ENCODE results near the gene PDZRN4. TPM values are rescaled to one million over a fixed set of nuclear protein-coding genes. Genes with fewer than 3 reads are reported as not detected.

The PDZRN4 gene
- total and polyA plus RNA-seq, 2 experiments from 2014 or later, result 0.90 TPM; not detected in 1

DNA sequence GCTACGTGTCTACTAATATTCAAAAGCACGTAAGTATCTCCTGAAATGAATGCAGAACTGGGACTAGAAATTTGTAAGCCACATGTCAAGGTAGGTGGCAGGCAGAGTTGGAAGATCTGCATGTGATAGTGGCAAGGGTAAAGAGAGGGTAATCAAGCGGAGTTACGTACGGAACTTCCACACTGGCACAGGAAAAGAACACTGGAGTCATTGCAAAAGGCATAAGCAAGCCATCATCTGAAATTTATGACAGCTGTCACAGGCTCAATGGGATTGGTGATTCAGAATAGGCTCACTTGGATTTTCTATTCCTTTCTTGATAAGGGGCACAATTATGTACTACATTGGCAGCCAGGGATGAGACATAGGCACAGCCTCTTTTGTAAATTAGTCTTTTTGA is 245.3 kb downstream of the PDZRN4 start:
- Mint-ChIP-seq H3K9me3 (no peaks in the 10 kb centered on the region), H3K36me3 (ENCODE audit: low read depth) (no peaks in the 10 kb centered on the region), H3K27ac (no peak overlapping the region), H3K4me3 (no peak overlapping the region), H3K4me1 (peaks cover 9% of the 10 kb centered on the region; the same call in 2 of the 3 replicates), H3K27me3 (ENCODE audit: insufficient read depth, low read depth, poor library complexity) (no peaks in the 10 kb centered on the region)
- no peak for DNase-seq (ENCODE audit: low spot score)
- Histone ChIP-seq H4K20me1 (replicated peaks; ENCODE audit: insufficient read depth) (no peaks in the 10 kb centered on the region), H3K9me2 (ENCODE audit: insufficient read depth) (no peaks in the 10 kb centered on the region), H3K4me3 (no peak overlapping the region), H3K79me2 (replicated peaks; ENCODE audit: insufficient read depth) (no peaks in the 10 kb centered on the region), H3F3A (replicated peaks; ENCODE audit: low read depth) (no peaks in the 10 kb centered on the region), H3K27me3 (ENCODE audit: insufficient read depth) (no peaks in the 10 kb centered on the region), H2AFZ (no peak overlapping the region; the same call in 1 of the 2 replicates), H3K4me1 (ENCODE audit: insufficient read depth) (peaks cover 5% of the 10 kb centered on the region), H3K27ac (ENCODE audit: low read depth) (no peak overlapping the region), H3K4me2 (no peak overlapping the region), H3K36me3 (ENCODE audit: insufficient read depth) (no peaks in the 10 kb centered on the region)
- TF ChIP-seq, protein P1, sequence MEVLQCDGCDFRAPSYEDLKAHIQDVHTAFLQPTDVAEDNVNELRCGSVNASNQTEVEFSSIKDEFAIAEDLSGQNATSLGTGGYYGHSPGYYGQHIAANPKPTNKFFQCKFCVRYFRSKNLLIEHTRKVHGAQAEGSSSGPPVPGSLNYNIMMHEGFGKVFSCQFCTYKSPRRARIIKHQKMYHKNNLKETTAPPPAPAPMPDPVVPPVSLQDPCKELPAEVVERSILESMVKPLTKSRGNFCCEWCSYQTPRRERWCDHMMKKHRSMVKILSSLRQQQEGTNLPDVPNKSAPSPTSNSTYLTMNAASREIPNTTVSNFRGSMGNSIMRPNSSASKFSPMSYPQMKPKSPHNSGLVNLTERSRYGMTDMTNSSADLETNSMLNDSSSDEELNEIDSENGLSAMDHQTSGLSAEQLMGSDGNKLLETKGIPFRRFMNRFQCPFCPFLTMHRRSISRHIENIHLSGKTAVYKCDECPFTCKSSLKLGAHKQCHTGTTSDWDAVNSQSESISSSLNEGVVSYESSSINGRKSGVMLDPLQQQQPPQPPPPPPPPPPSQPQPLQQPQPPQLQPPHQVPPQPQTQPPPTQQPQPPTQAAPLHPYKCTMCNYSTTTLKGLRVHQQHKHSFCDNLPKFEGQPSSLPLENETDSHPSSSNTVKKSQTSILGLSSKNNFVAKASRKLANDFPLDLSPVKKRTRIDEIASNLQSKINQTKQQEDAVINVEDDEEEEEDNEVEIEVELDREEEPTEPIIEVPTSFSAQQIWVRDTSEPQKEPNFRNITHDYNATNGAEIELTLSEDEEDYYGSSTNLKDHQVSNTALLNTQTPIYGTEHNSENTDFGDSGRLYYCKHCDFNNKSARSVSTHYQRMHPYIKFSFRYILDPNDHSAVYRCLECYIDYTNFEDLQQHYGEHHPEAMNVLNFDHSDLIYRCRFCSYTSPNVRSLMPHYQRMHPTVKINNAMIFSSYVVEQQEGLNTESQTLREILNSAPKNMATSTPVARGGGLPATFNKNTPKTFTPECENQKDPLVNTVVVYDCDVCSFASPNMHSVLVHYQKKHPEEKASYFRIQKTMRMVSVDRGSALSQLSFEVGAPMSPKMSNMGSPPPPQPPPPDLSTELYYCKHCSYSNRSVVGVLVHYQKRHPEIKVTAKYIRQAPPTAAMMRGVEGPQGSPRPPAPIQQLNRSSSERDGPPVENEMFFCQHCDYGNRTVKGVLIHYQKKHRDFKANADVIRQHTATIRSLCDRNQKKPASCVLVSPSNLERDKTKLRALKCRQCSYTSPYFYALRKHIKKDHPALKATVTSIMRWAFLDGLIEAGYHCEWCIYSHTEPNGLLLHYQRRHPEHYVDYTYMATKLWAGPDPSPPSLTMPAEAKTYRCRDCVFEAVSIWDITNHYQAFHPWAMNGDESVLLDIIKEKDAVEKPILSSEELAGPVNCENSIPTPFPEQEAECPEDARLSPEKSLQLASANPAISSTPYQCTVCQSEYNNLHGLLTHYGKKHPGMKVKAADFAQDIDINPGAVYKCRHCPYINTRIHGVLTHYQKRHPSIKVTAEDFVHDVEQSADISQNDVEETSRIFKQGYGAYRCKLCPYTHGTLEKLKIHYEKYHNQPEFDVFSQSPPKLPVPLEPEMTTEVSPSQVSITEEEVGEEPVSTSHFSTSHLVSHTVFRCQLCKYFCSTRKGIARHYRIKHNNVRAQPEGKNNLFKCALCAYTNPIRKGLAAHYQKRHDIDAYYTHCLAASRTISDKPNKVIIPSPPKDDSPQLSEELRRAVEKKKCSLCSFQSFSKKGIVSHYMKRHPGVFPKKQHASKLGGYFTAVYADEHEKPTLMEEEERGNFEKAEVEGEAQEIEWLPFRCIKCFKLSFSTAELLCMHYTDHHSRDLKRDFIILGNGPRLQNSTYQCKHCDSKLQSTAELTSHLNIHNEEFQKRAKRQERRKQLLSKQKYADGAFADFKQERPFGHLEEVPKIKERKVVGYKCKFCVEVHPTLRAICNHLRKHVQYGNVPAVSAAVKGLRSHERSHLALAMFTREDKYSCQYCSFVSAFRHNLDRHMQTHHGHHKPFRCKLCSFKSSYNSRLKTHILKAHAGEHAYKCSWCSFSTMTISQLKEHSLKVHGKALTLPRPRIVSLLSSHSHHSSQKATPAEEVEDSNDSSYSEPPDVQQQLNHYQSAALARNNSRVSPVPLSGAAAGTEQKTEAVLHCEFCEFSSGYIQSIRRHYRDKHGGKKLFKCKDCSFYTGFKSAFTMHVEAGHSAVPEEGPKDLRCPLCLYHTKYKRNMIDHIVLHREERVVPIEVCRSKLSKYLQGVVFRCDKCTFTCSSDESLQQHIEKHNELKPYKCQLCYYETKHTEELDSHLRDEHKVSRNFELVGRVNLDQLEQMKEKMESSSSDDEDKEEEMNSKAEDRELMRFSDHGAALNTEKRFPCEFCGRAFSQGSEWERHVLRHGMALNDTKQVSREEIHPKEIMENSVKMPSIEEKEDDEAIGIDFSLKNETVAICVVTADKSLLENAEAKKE (CRISPR knock-in tag; IDR thresholded peaks at IDR 0.05), result no peak
- no peak for TF ChIP-seq JUNB (IDR thresholded peaks at IDR 0.05; ENCODE audit: unreplicated experiment)
- no peak for TF ChIP-seq STAT1 (IDR thresholded peaks at IDR 0.05; ENCODE audit: unreplicated experiment)
- no peak for TF ChIP-seq NANOG (IDR thresholded peaks at IDR 0.05; ENCODE audit: borderline replicate concordance)
- TF ChIP-seq POLR2AphosphoS5 (IDR thresholded peaks at IDR 0.05; ENCODE audit: low read depth), result no peak
- TF ChIP-seq EZH2phosphoT487 (IDR thresholded peaks at IDR 0.05; ENCODE audit: unreplicated experiment), result no peak
- TF ChIP-seq, protein P2, sequence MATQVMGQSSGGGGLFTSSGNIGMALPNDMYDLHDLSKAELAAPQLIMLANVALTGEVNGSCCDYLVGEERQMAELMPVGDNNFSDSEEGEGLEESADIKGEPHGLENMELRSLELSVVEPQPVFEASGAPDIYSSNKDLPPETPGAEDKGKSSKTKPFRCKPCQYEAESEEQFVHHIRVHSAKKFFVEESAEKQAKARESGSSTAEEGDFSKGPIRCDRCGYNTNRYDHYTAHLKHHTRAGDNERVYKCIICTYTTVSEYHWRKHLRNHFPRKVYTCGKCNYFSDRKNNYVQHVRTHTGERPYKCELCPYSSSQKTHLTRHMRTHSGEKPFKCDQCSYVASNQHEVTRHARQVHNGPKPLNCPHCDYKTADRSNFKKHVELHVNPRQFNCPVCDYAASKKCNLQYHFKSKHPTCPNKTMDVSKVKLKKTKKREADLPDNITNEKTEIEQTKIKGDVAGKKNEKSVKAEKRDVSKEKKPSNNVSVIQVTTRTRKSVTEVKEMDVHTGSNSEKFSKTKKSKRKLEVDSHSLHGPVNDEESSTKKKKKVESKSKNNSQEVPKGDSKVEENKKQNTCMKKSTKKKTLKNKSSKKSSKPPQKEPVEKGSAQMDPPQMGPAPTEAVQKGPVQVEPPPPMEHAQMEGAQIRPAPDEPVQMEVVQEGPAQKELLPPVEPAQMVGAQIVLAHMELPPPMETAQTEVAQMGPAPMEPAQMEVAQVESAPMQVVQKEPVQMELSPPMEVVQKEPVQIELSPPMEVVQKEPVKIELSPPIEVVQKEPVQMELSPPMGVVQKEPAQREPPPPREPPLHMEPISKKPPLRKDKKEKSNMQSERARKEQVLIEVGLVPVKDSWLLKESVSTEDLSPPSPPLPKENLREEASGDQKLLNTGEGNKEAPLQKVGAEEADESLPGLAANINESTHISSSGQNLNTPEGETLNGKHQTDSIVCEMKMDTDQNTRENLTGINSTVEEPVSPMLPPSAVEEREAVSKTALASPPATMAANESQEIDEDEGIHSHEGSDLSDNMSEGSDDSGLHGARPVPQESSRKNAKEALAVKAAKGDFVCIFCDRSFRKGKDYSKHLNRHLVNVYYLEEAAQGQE (IDR thresholded peaks at IDR 0.05; ENCODE audit: unreplicated experiment), result no peak
- no peak for TF ChIP-seq ZNF331 (CRISPR knock-in tag; IDR thresholded peaks at IDR 0.05; ENCODE audit: low read depth)
- no peak for TF ChIP-seq EZH2 (IDR thresholded peaks at IDR 0.05; ENCODE audit: low read depth, unreplicated experiment)
- TF ChIP-seq, protein P3, sequence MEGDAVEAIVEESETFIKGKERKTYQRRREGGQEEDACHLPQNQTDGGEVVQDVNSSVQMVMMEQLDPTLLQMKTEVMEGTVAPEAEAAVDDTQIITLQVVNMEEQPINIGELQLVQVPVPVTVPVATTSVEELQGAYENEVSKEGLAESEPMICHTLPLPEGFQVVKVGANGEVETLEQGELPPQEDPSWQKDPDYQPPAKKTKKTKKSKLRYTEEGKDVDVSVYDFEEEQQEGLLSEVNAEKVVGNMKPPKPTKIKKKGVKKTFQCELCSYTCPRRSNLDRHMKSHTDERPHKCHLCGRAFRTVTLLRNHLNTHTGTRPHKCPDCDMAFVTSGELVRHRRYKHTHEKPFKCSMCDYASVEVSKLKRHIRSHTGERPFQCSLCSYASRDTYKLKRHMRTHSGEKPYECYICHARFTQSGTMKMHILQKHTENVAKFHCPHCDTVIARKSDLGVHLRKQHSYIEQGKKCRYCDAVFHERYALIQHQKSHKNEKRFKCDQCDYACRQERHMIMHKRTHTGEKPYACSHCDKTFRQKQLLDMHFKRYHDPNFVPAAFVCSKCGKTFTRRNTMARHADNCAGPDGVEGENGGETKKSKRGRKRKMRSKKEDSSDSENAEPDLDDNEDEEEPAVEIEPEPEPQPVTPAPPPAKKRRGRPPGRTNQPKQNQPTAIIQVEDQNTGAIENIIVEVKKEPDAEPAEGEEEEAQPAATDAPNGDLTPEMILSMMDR (conservative IDR thresholded peaks at IDR 0.05; ENCODE audit: low read depth in 2 of 2), result no peak
- no peak for TF ChIP-seq CREB1 (CRISPR knock-in tag; IDR thresholded peaks at IDR 0.05; ENCODE audit: low read depth)
- no peak for TF ChIP-seq ZNF114 (CRISPR knock-in tag; IDR thresholded peaks at IDR 0.05)
- TF ChIP-seq, protein P4, sequence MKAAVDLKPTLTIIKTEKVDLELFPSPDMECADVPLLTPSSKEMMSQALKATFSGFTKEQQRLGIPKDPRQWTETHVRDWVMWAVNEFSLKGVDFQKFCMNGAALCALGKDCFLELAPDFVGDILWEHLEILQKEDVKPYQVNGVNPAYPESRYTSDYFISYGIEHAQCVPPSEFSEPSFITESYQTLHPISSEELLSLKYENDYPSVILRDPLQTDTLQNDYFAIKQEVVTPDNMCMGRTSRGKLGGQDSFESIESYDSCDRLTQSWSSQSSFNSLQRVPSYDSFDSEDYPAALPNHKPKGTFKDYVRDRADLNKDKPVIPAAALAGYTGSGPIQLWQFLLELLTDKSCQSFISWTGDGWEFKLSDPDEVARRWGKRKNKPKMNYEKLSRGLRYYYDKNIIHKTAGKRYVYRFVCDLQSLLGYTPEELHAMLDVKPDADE (IDR thresholded peaks at IDR 0.05), result no peak
- no peak for ATAC-seq
